ACC112 (cell line): ENCODE measurements around the gene ZC3HAV1L.

ENCODE experiments used
- H2AFZ ChIP-seq: fragments of 200-600 bp; sonication (generic); one replicate; pipeline ENCODE4 v1.6.0; 2017; ENCODE audit warnings: antibody characterized with exemption, low read length; ENCODE audit not compliant: unreplicated experiment
- H3K27ac ChIP-seq: fragments of 200-600 bp; sonication (generic); 2 replicates; pipeline ENCODE4 v1.5.1; 2014; ENCODE audit warnings: low read depth, mild to moderate bottlenecking, antibody characterized with exemption, low read length, moderate library complexity
- H3K27me3 ChIP-seq: fragments of 200-600 bp; sonication (generic); 2 replicates; pipeline ENCODE4 v1.6.1; 2014; ENCODE audit warnings: mild to moderate bottlenecking, antibody characterized with exemption, low read length, moderate library complexity, mixed read lengths; ENCODE audit not compliant: insufficient read depth
- H3K36me3 ChIP-seq: fragments of 200-600 bp; sonication (generic); 2 replicates; pipeline ENCODE4 v1.6.1; 2016; ENCODE audit warnings: mild to moderate bottlenecking, antibody characterized with exemption, low read length, moderate library complexity, mixed read lengths; ENCODE audit not compliant: insufficient read depth
- H3K4me1 ChIP-seq: fragments of 200-600 bp; sonication (generic); one replicate; pipeline ENCODE4 v1.6.1; 2016; ENCODE audit warnings: low read length, mixed read lengths; ENCODE audit not compliant: insufficient read depth, unreplicated experiment, control insufficient read depth
- H3K4me3 ChIP-seq: fragments of 200-600 bp; sonication (generic); 2 replicates; pipeline ENCODE4 v1.5.1; 2014; ENCODE audit warnings: mild to moderate bottlenecking, low read depth, low read length
- H3K79me2 ChIP-seq: fragments of 200-600 bp; sonication (generic); one replicate; pipeline ENCODE4 v1.6.0; 2016; ENCODE audit warnings: low read length; ENCODE audit not compliant: control insufficient read depth, unreplicated experiment, insufficient read depth

Gene ZC3HAV1L

DNA sequence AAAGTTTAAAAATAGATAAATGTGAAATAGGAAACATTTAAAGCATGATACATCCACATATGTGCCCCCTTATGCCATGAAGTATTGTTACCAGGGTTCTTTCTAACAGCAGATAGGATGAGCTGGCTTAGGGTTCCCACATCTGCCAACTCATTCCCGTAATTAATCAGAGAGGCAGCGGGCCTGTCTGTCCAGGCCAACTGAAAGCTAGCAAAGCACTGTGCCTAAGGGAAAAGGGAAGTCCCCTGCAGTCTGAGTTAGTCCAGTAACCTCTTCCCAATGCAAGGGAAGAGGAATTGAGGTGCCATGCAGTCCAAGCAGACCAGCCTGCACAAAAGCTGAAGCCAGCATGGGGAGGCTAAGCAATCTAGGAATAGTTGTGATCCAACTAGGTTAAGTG is 18.3 kb upstream of the ZC3HAV1L start:
- Histone ChIP-seq H3K36me3 (peaks cover 67% of the 10 kb centered on the region), H3K4me3 (no peak overlapping the region), H3K27me3 (no peaks in the 10 kb centered on the region), H3K4me1 (no peaks in the 10 kb centered on the region), H3K79me2 (no peaks in the 10 kb centered on the region), H3K27ac (peak overlapping the region; percentile 18; the same call in 1 of the 2 replicates), H2AFZ (no peak overlapping the region)

DNA sequence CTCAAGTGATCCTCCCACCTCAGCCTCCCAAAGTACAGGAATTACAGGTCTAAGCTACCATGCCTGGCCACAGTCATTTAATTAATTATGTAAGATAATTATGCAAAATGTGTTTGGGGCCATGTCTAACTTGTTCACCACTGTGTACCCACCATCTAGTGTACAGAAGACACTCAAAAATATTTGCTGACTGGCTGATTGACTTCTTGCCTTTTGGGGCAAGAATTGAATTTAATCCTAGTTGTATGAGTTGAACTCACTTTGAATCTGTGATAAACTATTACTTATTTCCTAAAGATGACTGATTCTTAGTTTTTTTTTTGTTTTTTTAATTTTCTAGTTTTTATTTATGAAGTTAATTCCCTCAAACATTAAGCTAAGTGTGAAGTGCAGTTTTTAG is 15.8 kb upstream of the ZC3HAV1L start:
- Histone ChIP-seq H3K36me3 (peaks cover 70% of the 10 kb centered on the region), H3K27me3 (no peaks in the 10 kb centered on the region), H3K4me3 (no peak overlapping the region), H2AFZ (no peak overlapping the region), H3K4me1 (no peaks in the 10 kb centered on the region), H3K27ac (no peak overlapping the region), H3K79me2 (no peaks in the 10 kb centered on the region)

DNA sequence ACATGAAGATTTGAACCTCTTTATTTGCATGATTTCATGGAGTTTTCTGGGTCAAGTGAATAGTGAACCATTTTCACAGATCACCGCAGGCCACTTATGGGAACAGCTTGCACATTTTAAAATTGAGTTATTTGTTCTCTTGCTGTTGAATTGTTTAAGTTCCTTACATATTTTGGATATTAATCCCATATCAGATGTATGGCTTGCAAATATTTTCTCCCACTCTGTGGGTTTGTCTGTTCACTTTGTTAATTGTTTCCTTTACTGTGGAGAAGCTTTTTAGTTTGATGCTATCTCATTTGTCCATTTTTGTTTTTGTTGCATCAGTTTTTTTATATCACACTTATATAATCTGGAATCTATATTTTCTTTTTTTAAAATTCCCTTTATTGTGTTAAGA is 14.1 kb upstream of the ZC3HAV1L start:
- no peaks in the 10 kb centered on the region for H3K27me3 ChIP-seq
- H3K27ac ChIP-seq: no peak overlapping the region
- H3K4me3 ChIP-seq: no peak overlapping the region
- H2AFZ ChIP-seq: no peak overlapping the region
- peaks cover 70% of the 10 kb centered on the region for H3K36me3 ChIP-seq
- no peaks in the 10 kb centered on the region for H3K79me2 ChIP-seq
- H3K4me1 ChIP-seq: no peaks in the 10 kb centered on the region

DNA sequence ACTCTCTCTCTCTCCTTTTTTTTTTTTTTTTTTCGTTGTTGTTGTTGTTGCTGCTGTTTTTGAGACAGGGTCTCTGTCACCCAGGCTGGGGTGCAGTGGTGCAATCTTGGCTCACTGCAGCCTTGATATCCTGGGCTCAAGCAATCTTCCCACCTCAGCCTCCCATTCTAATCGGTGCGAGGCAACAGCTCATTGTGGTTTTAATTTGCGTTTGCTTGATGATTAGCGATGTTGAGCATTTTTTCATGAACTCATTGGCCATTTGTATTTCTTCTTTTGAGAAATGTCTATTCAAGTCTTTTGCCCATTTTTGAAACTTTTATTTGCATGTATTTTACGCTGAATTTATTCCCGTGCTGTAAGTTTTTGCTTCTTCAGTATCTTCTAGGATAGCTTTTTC is 13.3 kb upstream of the ZC3HAV1L start:
- Histone ChIP-seq H2AFZ (no peak overlapping the region), H3K79me2 (no peaks in the 10 kb centered on the region), H3K4me1 (no peaks in the 10 kb centered on the region), H3K27ac (no peak overlapping the region), H3K36me3 (peaks cover 70% of the 10 kb centered on the region), H3K4me3 (no peak overlapping the region), H3K27me3 (no peaks in the 10 kb centered on the region)

DNA sequence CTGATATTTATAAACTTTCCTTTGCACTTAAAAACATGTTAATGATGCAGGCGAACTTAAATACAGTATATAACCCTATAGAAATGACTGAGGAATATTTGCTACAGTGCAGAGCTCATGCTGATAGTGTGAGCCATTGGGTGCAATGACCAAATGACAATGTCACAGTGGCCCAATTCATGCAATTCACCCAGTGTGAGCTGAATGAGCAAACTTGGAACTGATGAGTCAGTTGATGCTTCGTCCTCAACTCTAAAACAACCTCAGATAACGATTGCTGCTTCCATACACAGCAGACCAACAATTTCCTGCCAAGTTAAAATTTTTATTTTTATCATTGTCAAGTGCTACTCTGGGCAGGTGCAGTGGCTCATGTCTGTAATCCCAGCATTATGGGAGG is 12.1 kb upstream of the ZC3HAV1L start:
- no peaks in the 10 kb centered on the region for H3K79me2 ChIP-seq
- H3K4me3 ChIP-seq: no peak overlapping the region
- H3K27me3 ChIP-seq: no peaks in the 10 kb centered on the region
- H3K36me3 ChIP-seq: peaks cover 70% of the 10 kb centered on the region
- no peaks in the 10 kb centered on the region for H3K4me1 ChIP-seq
- no peak overlapping the region for H2AFZ ChIP-seq
- no peak overlapping the region for H3K27ac ChIP-seq

DNA sequence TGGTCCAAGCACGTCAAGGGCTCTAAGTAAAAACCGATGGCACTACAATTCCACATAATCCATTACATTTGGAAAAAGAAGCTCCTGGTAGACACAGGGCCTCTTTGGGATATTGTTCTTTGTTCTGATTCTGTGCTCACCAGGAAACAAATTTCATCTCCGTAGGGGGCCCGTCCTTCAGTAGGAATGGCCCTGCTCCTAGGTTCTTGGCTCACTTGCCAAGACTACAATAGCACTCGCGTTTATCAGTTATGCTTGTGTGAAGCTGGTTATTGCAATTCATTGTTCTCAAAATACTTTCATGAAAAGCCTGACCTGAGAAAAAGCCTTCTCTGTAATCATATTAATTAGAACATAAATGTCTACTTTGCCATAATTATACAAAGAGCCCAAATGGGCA is 10.3 kb upstream of the ZC3HAV1L start:
- H3K36me3 ChIP-seq: peaks cover 65% of the 10 kb centered on the region
- no peak overlapping the region for H2AFZ ChIP-seq
- H3K27ac ChIP-seq: no peak overlapping the region

DNA sequence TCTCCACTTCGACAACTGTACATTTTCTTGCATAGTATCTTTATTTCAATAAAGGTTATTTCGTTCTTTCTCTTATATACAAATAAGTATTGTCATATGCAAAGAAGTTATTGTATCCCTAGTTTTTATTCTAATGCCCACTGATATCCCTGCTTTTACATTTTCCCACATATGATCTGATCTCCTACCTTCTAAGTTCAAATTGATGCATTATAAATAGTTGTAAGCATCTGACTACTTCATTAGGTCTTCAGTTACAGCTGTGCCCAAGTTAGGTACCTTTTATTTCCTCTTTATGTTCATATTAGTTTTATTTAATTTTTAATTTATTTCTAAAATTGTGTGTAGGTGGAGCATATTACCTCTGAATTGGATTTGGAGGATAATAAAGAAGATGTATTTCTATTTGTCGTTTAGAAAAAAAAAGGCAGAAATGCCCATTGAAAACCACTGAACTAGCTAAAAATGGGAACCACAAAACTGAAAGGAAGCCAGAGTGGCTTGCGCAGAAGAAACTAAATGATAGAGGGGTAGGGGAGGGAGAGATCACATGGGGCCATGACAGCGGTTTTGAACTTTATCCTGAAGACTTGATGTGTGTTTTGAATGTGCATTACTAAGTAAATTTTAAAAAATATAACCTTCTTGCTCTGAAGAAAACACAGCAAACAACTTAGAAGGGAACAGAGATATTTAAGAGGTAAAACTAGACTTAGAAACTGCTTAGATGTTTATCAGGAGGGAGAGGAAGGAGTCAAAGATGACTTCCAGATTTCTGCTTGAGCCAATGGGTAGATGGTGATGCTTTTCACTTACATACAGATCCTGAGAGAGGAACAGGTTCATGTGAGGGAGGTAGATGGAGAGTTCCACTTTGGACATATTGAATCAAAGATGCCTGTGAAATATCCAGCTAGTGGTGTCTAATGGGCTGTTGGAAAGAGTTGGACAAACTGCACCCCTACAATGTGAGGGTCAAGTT is 9.3 kb upstream of the ZC3HAV1L start:
- Histone ChIP-seq H3K36me3 (peaks cover 57% of the 10 kb centered on the region), H3K27me3 (no peaks in the 10 kb centered on the region), H3K4me1 (no peaks in the 10 kb centered on the region), H3K27ac (no peak overlapping the region), H2AFZ (no peak overlapping the region), H3K79me2 (no peaks in the 10 kb centered on the region), H3K4me3 (no peak overlapping the region)

More for the DNA sequence above, 10.3 kb upstream of the ZC3HAV1L start:
- H3K4me1 ChIP-seq: no peaks in the 10 kb centered on the region
- no peaks in the 10 kb centered on the region for H3K27me3 ChIP-seq
- no peak overlapping the region for H3K4me3 ChIP-seq
- no peaks in the 10 kb centered on the region for H3K79me2 ChIP-seq

DNA sequence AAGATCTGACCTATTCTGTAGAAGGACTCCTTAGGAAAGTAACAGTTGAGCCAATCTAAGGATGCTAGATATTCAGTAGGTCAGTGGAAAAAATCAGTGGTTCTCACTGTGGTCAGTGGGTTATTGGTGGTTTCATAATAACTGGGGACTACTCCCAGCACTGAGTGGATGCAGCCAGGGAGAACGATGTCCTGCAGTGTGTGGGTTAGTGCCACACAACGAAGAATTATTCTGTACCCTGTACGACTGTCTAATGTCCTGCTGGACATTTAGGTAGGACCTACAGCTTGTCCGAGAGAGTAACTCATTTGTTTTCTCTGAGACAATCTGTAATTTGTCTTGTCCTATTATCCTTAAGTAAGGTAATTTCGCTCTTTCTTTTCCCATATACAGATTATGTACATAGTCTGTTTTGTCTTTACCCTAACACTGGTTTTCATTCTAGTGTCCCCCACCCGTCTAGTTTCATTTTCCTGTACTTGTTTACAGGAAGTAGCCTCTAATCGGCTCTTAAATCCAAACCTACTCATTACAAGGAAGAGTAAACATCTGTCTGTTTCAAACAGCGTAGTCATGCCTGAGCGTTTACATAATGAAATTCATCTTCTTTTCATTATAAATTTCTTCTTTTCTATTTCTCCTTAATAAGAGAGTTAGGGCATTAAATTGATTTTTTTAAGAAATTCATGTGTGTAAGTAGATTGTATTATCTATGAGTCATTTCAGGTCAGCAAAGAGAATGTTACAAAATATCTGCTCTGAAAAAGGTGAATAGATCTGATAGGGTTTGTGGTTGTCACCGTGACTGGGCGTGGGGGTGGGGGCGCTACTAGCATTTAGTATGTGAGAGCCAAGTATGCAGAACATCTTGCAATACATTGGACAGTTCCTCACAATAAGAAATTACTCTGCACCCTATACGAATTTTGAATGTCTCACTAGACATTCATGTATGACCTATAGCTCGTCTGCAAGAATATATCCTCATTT is 8.3 kb upstream of the ZC3HAV1L start:
- no peak overlapping the region for H2AFZ ChIP-seq
- H3K27ac ChIP-seq: no peak overlapping the region
- peaks cover 48% of the 10 kb centered on the region for H3K36me3 ChIP-seq
- H3K27me3 ChIP-seq: no peaks in the 10 kb centered on the region
- no peak overlapping the region for H3K4me3 ChIP-seq
- no peaks in the 10 kb centered on the region for H3K4me1 ChIP-seq
- H3K79me2 ChIP-seq: no peaks in the 10 kb centered on the region

DNA sequence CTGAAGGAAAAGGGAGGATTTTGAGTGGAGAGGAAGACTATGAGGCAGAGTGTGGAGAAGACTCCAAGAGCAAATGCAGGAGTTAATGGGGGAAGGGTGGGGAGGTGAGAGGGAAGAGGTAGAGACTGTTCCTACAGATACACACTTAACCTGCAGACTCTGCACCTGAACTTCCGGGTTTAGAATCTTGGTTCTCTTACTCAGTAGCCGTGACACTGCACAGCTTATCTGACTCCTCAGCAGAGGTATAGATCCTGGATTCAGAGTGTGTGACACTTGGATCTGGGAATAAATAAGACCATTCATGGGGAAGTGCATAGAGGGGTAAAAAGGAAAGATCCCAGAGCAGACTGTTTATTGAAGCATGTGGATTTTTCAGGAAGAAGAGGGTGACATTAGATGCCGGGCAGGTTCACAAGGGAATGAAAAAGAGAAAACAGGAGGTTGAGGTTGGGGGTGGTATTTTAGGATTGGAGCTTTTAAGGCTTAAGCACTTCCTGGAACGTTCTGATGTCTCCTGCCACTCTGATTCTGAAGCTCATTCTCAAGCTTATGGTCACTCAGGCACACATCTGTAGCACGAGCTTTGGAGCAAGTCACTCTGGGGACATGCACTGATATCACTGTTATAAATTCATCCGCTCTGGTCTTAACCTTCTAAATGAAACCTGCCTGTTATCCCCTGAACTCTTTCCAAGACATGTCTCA is 5.7 kb upstream of the ZC3HAV1L start:
- H3K4me1 ChIP-seq: peaks cover 2% of the 10 kb centered on the region

DNA sequence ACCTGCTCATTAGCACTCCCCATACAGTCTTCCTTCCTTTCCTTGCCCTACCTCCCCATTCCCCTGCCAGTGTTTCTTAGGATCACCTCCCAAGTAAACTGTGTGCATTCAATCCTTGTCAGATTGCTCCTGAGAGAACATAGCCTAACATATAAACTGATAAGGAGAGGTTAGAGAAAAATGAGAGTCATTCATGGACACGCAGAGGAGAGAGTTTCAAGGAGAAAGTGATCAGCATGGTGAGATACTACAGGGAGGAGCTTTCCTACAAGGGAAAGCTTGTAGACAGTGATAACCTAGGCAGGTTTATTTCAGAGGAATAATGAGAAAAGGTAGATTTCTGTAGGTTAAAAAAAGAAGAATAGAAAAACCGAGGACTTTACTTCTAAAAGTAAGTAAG is 2.8 kb upstream of the ZC3HAV1L start:
- H3K4me3 ChIP-seq: no peak overlapping the region
- H3K27me3 ChIP-seq: no peaks in the 10 kb centered on the region
- H2AFZ ChIP-seq: no peak overlapping the region
- H3K27ac ChIP-seq: no peak overlapping the region
- H3K4me1 ChIP-seq: peaks cover 11% of the 10 kb centered on the region
- H3K79me2 ChIP-seq: peaks cover 21% of the 10 kb centered on the region
- H3K36me3 ChIP-seq: peaks cover 7% of the 10 kb centered on the region

More for the DNA sequence above, 5.7 kb upstream of the ZC3HAV1L start:
- Histone ChIP-seq H3K36me3 (peaks cover 32% of the 10 kb centered on the region), H3K79me2 (no peaks in the 10 kb centered on the region), H3K4me3 (no peak overlapping the region), H3K27me3 (no peaks in the 10 kb centered on the region), H3K27ac (no peak overlapping the region), H2AFZ (no peak overlapping the region)
